Activated T-cell treated with anti-CD3 and anti-CD28 coated beads, Interleukin-2, amount 50 U/mL, for 48 hours (primary cell): ENCODE results near the gene EPB41L2.
"Not testable (repeated sequence)": the region's sequence is repeated elsewhere in the genome, so short reads cannot be mapped to it uniquely, and the experiment has no call there.

Source experiments
- DNase-seq, 2 experiments: peaks; one replicate each; pipeline ENCODE4 v3.0.0-alpha.2; 2020

EPB41L2 gene

DNA sequence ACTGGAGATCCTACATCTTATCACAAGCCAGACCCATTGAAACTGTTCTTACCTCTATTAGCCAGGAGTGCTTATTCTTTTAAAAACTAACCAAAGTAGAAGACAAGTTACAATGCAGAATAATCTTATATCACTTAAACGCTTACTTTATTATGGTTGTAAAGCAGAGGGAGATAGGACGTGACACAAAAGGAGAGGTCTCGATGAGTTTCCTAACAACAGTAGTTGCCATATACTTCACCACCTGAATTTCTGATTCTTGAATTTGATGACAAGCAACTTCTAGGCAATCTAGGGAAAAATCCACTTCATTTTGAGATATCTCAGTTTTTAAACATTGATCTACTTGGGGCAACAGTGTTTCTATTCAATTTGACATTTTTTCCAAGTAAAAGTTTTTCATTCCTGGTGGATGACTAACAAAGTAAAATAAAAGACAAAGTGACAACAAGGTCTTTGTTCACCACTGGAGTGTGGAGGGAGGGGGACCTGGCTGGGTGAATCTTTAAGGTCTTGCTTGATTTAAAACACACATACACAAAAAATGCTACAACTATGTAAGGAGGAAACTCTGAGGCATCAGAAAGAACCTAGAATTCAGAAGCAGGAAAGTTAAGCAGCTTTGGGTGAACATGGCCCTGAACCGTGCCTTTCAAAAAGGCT is 125.0 kb downstream of the EPB41L2 start:
- DNase-seq: no peak

DNA sequence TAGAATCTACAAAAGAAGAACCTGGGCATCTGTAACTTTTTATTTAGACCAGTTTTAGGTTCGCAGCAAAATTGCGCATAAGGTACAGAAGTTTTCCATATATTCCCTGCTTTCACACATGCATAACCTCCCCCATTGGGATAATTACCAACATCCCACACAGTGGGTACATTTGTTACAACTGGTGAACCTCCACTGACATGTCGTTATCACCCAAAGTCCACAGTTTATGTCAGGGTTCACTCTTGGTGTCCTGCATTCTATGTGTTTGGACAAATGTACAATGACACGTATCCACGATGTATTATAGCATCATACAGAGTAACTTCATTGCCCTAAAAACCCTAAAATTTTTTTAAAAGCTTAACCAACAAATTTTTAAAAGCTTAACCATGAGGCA is 126.1 kb downstream of the EPB41L2 start:
- DNase-seq: no peak

DNA sequence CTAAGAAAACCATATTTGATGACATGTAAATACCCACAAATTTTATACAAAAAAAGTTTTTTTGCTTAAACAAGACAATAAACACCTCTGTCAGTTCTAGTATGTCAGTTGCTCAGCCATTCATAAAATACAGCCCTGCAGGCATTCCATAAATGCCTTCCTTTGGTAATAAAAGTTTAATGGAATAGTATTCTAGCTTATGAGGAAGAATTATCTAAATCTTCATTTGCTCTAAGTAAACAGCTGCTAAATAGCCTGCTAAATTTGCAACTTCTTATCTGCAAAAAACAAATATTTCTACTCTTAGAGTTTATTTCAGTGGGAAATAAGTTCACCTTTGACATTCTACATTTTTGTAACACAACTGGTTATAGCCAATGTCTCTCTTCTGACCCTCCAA is 127.1 kb downstream of the EPB41L2 start:
- DNase-seq: no peak

DNA sequence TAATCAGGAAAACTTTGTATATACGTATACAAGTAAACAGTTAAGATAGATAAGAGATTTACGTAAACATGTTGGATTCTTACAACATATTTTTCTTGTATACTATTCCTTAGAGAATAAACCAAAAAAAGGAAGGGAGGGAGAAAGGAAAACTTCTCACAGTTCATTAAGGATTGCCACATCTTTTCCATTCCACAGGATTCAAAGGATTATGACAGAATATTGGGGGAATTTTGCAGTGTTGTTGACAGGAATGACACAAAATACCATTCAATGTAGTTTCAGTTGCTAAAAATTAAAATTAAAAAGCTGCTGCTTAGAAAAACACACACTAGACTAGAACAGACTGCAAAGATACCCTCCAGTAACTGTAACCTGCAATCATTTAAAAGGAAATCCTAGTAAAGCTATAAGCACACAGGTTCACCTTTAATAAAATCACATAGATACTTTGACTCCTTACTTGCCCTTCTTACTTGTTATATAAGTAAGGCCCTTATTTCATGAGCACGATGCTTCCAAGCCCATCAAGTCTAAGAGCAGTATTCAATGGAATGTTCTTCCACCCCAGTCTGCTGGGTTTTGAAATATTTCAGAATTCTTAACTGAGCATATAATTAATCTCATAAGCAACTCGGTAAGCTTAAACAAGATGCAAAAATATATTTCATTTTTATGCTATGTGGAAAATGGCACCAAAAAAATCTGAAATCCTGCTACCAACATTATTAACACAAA is 128.0 kb downstream of the EPB41L2 start:
- DNase-seq: no peak

DNA sequence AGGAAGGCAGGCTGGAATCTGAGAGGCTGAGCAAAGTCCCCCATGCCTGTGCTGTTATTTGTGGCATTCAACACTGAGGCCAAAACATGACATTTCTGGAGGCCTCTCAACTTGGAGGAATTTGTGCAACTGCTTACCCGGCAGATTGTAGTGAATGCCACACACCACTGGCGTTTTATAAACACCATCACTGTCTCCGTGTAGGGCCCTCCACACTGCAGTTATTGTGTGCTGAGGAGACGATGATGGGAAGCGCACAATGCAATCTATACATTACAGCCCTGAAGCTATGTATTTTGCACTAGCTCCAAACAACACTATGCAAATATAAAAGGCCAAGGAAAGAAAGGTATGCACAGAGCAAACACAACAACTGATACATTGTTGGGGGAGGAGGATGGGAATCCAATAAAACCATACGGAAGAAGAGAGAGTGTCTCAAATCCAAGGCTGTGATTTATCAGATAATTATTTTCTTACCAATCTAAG is 129.3 kb downstream of the EPB41L2 start:
- DNase-seq: no peak

DNA sequence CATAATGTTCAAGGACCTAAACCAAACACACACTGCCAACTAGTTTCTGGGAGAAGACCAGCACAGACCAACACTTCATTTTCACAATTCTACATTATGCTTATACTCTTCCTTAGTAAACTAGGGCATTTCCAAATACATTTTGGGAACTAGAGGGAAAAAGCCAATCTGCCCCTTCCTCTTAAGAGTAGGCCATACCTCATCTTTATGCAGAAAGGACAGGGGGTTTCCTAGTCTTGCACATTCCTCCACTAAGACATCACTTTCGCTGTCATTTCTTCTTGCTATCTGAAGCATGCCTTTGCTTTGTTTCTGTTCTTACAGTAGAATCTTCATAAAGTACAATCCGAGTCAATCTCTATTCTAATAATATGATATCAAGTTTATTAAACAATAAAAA is 130.1 kb downstream of the EPB41L2 start:
- no peak for DNase-seq

DNA sequence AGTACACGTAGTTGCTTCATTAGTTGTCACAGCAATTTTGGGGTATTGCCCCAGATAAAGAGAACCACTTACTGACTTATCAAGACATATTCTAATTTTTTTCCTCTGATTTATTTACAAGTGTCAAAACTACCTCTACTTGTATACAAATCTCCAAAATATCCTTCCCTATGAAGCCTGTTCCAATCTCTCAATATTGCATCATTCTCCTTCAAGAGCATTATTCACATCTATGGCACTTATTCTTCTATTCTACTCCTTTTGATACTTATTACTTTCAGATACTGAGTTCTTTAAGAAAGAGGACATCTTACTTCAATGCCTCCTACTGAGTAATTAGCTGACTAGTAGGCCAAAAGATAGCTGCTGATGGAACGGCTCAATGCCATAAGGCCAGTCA is 130.6 kb downstream of the EPB41L2 start:
- DNase-seq: no peak

DNA sequence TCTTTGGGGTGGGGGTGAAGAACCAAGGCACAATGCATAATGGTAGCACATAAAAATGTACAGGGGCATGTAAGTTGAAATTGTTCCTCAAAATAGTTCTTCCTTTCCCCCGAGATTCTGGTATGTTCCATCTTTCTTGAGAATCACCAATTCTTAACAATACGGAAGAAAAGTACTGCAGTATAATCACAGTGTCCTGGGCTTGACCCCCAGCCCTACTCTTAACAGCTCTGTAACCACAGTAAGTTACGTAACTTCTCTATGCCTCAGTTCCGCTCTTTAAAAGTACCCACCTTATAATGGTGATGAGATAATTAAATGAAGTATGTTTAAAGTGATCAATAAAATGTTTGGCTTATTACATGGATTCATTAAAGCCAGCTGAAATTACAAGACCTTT is 131.4 kb downstream of the EPB41L2 start:
- DNase-seq: no peak

DNA sequence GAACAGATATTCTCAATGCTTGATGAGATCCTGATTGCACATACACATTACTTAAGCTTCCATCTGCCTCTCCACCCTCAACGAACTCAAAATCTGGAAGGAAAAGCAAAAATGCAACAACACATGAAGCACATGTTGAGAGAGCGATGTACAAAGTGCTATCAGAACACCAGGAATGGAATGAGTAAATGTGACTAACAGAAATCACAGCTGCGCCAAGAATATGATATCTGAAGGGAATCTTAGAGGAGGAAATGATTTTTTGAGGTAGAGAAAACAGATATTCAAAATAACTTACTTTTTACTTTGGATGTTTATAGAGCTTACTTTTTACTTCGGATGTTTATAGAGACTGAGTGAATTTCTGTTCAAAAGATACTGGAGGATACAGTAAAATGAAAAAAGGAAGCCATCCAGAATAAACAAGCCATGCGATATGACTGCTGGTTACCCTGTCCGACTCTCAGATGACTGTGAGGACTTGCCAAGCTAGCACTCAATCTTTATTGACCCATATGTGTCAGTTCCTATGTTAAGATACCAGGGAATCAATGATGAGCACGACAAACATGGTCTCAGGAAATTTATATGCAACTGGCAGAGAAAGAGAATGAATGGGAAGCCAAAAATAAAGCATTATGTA is 133.9 kb downstream of the EPB41L2 start:
- DNase-seq: no peak

DNA sequence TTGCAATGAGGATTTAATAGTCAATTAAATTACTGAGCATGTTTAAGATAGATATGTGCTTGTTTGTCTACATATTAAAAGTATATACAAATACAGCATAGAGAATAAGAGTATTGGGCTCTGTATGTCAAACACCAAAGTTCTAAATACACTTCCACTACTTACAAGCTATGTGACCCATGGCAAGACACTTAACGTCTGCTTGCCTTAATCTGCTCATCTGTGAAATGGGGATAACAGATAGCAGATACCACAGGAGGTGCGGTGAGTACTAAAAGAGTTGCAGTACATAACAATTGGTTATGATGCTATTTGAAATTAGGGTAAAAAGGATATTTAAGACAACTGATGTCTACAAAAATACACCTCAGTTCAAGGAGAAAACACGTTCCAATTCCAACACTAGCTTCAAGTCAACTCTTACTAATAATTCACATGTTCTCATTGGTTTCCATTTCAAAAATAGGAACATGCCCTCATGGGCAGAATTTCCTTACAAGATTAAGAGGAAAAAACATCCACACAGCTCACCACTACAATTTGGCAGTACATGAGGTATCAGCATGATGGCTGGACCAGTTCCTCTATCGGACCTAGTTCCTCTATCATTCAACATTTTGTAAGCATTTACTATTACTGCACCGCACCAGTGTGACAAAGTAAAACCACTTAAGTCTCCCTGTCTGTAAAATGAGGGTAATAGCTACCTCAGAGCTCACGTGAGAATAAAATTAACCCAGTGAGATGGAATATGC is 134.7 kb downstream of the EPB41L2 start:
- no peak for DNase-seq

DNA sequence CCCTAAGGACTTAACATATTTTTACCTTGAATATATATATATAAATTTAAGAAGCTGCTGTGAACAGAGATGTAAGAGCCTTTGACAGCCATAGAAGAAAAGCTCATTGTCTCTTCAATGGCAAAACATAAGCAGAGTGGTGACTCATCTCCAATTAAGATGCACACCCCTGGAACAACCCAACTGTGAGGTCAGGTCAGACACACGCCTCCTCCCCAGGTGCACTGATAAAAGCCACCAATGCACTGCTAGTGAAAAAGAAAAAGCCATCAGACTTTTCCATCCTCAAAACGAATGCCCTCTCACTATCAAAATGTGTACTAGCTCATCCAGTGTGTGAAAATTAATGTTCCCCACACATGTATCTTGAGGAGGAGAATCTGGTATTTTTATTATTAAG is 135.7 kb downstream of the EPB41L2 start:
- DNase-seq: no peak

DNA sequence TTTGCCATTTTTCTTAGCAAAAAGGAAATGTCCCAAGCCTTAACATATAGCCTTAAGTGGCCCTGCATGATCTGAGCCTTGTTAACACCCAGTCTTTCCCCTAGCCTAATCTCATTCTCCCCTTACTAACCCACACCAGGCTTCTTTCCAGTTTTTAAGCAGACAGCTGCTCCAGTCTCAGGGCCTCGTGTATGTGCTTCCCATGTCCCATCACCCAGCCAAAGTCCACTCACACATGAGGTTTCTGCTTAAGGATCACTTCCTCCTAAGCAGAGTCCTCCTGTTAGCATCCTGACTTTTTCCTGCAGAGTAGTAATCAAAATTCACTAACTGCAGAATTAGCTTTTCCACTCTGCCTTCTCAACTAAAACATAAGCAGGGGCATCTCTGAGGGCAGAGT is 139.7 kb downstream of the EPB41L2 start:
- no peak for DNase-seq

DNA sequence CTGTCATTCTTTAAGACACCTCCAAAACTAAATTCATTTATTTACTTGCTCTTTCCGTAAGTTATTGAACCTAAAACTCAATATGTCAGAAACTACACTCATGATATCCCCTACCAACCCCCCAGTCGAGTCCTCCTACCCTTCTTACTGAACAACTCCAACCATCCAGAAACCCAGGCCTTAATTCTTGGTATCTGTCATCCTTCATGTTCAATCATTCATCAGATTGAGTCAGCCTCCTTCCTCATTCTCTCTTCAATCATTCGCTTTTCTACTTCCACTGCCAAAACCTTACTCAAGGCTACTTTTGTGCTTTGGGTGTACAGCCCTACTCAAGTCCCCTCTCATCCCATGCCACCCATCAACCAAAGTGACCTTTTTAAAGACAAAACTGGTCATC is 140.1 kb downstream of the EPB41L2 start:
- no peak for DNase-seq

DNA sequence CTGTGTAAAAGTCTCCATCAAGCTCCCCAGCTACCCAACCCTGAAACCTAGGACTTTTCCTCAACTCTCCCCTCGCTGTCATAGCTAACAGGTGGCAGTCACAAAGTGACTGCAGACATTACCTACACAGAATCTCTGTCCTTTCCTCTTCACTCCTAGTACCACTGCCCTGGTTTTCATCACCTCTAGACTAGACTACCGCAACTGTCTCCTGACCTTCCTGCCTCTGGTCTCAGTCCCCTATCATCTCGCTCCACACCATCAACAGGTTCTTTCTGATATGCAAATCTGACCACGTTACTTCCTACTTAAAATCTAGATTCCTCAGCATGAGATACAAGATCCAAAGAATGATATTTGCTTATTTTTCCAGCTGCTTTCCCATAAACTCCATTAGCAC is 142.1 kb downstream of the EPB41L2 start:
- no peak for DNase-seq

DNA sequence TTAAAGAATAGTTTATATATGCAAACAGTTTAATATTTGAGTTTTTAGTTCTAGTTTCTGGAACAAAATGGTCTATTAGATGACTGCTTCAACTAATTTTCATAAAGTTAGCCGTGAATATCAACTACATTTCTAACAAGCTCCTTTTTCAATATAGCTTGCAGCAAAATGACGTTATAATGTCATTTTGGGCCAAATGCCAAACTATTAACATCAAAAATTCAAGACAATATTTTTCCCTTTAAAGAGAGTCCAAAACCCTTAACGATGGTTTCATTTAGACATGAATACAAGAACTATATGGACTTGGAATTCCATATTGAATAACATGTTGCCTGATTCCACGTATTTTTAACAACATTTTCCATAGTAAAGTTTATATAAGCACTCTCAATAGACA is 144.9 kb downstream of the EPB41L2 start:
- DNase-seq: no peak

DNA sequence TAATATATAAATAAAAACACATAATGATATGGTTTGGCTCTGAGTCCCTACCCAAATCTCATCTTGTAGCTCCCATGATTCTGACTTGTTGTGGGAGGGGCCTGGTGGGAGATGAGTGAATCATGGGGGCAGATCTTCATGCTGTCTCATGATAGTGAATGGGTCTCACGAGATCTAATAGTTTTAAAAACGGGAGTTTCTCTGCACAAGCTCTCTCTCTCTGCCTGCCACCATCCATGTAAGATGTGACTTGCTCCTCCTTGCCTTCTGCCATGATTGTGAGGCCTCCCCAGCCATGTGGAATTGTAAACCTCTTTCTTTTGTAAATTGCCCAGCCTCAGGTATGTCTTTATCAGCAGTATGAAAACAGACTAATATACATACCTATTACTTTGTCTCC is 147.4 kb downstream of the EPB41L2 start:
- DNase-seq: not testable (repeated sequence)

DNA sequence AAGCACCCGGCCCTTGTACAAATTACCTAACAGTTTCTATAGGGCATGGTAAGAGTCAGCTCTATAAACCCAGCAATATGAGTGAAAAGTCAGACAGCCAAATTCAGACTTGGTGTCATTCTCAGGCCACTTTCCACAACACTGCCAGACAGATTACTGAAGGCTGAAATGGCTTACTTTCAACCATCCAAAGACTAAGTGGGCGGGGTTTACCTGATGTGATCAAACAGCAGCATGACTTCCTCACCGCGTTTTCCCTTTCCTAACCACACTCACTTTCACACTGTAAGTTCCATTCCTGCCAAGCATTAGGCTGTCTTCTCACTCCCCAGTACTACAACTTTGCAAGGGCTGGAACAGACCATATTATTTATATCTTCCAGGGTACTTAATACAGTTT is 149.9 kb downstream of the EPB41L2 start:
- peak in 1 of 2 experiments; percentile 26 for DNase-seq

DNA sequence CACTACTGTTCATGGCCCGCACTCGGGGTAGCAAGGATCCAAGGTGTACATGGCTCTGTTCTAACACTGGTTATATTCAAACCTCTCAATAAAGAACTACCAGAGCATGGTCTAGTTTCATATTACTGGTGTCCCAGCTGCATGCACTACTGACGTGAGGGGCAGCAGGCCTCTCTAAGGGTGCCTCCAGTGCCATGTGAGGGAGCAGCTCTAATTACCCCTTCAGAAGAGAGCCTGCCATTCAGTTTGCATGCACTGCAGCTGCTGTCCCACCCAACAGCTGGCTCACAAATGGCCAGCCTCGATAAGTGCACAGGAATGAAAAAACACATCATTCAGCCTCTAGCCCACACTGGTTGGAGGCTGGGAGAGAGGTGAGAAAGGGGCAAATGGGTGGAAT is 150.6 kb downstream of the EPB41L2 start:
- DNase-seq: no peak

DNA sequence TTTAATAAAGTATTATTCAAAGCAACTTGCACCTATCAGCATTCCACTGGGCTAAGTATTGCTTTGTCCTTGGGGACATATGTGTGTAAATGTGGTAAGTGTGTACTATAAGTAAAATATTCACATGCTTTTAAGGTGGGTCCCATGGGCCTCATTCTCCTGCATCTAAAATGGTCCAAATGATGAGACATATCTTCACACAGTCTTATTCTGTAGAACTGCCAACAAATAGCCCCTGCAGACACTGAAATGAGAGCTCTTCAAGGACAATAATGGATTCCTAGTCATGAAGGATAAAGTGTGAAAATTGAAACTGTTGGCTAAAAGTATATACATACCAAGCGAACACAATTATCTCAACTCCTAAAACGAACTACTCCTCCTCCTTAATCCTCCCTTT is 154.1 kb downstream of the EPB41L2 start:
- DNase-seq: no peak

DNA sequence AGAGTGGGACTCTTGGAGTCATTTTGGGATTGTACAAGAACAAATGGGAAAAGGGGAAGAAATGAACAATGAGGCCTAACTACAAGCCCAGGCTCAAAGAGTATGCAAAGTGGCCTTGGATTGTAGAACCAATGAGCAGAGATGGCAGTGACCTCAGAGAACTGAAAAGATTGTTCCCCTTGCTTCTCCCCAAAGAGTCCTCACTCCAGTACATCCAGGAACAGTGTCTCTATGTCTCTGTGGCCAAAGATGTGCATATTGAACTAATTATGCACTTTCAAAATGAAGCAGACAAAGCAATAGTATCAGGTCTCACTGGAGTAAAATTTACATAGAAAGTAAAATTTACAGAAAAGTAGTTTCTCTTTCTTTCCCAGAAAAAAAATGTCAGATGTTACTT is 154.9 kb downstream of the EPB41L2 start:
- no peak for DNase-seq

DNA sequence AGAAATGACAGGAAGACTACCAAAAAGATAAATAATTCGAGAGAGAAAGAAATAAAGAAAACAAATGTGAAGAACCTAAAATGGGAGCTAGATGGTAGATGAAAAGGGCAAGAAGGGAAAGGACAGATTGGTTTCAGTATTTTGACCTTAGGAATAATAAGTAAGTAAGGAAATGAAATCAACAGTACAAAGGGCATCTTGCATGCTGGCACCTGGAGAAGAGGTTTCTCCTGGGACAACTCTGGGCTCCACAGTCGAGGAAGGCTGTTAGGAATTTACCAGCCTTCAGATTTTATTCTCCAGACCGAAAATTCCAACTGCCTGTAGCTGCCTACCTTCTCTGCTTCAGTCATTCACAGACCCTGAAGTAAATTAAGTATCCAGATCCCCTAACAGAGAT is 155.4 kb downstream of the EPB41L2 start:
- DNase-seq: no peak

DNA sequence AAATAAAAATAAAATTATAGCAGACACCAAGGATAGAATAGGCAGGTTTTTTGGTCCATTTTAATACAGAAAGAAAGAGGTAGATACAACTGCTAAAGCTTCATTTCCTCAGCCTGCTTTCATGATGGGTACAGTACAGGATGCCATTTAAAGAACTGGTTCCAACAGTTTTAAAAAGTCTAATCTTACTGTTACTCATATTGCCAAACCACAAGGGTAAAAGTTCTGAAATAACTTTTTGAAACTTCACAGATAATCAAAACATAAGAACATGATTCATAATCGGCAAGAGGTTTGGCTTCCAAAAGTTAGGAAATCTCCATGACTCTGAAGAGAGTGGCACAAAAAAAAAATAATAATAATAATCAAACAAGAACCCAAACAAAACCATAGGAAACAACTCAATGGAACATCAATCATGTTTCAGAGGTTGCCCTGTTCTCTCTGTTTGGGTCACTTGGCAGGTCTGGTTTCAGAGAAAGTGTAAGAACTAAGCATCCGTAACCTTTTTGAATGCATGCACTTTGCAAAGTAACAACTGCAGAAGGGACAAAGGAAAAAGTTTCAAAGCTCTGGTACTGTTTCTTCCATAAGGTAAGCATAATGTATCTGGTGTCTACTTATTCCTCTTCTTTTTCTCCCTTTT is 156.2 kb downstream of the EPB41L2 start:
- DNase-seq: no peak

DNA sequence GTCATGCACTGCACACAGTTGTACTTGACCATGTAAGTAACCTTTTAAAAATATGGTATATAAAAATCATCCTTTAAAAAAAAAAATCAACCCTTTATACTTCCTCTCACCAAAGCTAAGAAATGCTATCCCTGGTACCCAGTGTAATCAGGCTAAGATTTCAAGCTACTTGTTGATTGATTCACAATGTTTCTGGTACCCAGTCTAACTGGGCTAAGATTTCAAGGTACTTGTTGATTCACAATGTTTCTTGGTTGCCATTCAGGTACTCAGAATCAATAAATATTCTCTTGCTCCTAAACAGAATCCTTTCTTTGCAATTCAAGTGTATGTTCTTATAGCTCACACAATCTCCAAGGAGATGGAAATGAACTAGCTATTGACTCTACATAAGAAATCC is 159.4 kb downstream of the EPB41L2 start:
- DNase-seq: no peak
